GM19455 (cell line): ENCODE results near the gene ACACB.
A peak's percentile ranks its signal among the peaks of the same experiment; 100 is the strongest.

ENCODE experiments used
- ATAC-seq: cut with Tn5 transposase; IDR thresholded peaks from one replicate; pipeline ENCODE4 v1.9.1; 2021; ENCODE audit not compliant: unreplicated experiment

The ACACB gene

GRCh38 chr12:109115758-109116610 is at the start of gene ACACB:
ACACB (plus strand) TSS chr12:109116587; CDS start chr12:109139406, 22,819 bp downstream.
- ATAC-seq: no peak

GRCh38 chr12:109069307-109070271 is 46.8 kb upstream of the ACACB start:
- ATAC-seq: no peak

GRCh38 chr12:109074866-109075265 is 41.5 kb upstream of the ACACB start:
- ATAC-seq: no peak

- no peak for ATAC-seq
These were observed 33.6 kb upstream of the ACACB start for GRCh38 chr12:109082751-109083150.

- no peak for ATAC-seq
These were observed 32.0 kb upstream of the ACACB start for GRCh38 chr12:109084425-109084824.

- no peak for ATAC-seq
These were observed 30.8 kb upstream of the ACACB start for GRCh38 chr12:109085590-109085989.

- no peak for ATAC-seq
These were observed 29.1 kb upstream of the ACACB start for GRCh38 chr12:109087250-109087649.

- no peak for ATAC-seq
These were observed 27.6 kb upstream of the ACACB start for GRCh38 chr12:109088818-109089217.

- no peak for ATAC-seq
These were observed 26.7 kb upstream of the ACACB start for GRCh38 chr12:109089683-109090082.

GRCh38 chr12:109092497-109093021 is 23.8 kb upstream of the ACACB start:
- ATAC-seq: no peak

GRCh38 chr12:109093022-109093918 is 23.1 kb upstream of the ACACB start, which contains the start of gene ALKBH2:
ALKBH2 (minus strand) TSS chr12:109093472; CDS start chr12:109092786, 686 bp downstream.
- ATAC-seq: peak; percentile 48

- no peak for ATAC-seq
These were observed 19.3 kb upstream of the ACACB start for GRCh38 chr12:109097140-109097434.

GRCh38 chr12:109097435-109098182 is 18.8 kb upstream of the ACACB start, which contains the start of gene UNG:
UNG (plus strand) TSS chr12:109097597; CDS start chr12:109097680, 83 bp downstream.
- peak; percentile 93 for ATAC-seq

GRCh38 chr12:109098183-109098604 is 18.2 kb upstream of the ACACB start:
- ATAC-seq: peak; percentile 30

GRCh38 chr12:109098651-109099050 is 17.7 kb upstream of the ACACB start:
- no peak for ATAC-seq

GRCh38 chr12:109099431-109100020 is 16.9 kb upstream of the ACACB start:
- ATAC-seq: no peak

GRCh38 chr12:109100741-109101140 is 15.6 kb upstream of the ACACB start:
- ATAC-seq: no peak

- ATAC-seq: no peak
These were observed 13.9 kb upstream of the ACACB start for GRCh38 chr12:109102491-109102890.

- no peak for ATAC-seq
These were observed 11.2 kb upstream of the ACACB start for GRCh38 chr12:109105176-109105575.
